ENCODE results near the gene DNAJC15.
"Not testable (repeated sequence)": the region's sequence is repeated elsewhere in the genome, so short reads cannot be mapped to it uniquely, and the experiment has no call there.

DNA sequence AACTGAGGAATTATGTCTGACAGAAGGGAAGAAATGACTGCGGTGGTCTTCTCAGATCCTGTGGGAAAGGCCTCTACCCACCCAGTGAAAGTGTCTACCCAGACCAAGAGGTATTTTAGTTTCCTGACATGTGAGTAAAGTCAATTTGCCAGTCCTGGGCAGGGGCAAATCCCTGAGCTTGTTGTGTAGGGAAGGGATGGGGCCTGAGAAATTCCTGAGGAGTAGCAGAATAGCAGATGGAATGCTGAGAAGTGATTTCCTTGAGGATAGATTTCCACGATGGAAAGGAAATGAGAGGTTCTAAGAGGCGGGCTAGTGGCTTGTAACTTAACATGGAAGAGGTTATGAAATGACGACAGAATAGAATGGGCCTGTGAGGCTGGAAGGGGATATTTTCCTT is 37.4 kb downstream of the DNAJC15 start:
- TF ChIP-seq, protein P1, sequence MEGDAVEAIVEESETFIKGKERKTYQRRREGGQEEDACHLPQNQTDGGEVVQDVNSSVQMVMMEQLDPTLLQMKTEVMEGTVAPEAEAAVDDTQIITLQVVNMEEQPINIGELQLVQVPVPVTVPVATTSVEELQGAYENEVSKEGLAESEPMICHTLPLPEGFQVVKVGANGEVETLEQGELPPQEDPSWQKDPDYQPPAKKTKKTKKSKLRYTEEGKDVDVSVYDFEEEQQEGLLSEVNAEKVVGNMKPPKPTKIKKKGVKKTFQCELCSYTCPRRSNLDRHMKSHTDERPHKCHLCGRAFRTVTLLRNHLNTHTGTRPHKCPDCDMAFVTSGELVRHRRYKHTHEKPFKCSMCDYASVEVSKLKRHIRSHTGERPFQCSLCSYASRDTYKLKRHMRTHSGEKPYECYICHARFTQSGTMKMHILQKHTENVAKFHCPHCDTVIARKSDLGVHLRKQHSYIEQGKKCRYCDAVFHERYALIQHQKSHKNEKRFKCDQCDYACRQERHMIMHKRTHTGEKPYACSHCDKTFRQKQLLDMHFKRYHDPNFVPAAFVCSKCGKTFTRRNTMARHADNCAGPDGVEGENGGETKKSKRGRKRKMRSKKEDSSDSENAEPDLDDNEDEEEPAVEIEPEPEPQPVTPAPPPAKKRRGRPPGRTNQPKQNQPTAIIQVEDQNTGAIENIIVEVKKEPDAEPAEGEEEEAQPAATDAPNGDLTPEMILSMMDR (conservative IDR thresholded peaks at IDR 0.05; ENCODE audit: low read depth, low read length), result not testable (repeated sequence)
- not testable (repeated sequence) for TF ChIP-seq EZH2 (IDR thresholded peaks at IDR 0.05; ENCODE audit: borderline replicate concordance, low read depth, low read length, poor library complexity, severe bottlenecking)

Data from A673 (cell line).